ENCODE results near the gene KCTD21.

GRCh38 chr11:78212586-78213371, 24.4 kb upstream of the KCTD21 start:
- TF ChIP-seq CTCF (IDR thresholded peaks at IDR 0.05 in 2 of 3, conservative IDR thresholded peaks at IDR 0.05 in 1 of 3; ENCODE audit: borderline replicate concordance in 1 of 3, insufficient read depth in 1 of 3, low read depth in 2 of 3, low read length in 2 of 3) (no peak), YY1 (IDR thresholded peaks at IDR 0.05; ENCODE audit: extremely low read depth, insufficient replicate concordance, low read depth, low read length) (no peak), POLR2A (IDR thresholded peaks at IDR 0.05; ENCODE audit: borderline replicate concordance, extremely low read depth, insufficient read depth, insufficient read length) (no peak), SIN3A (IDR thresholded peaks at IDR 0.05; ENCODE audit: low read depth) (no peak), TCF7L2 (IDR thresholded peaks at IDR 0.05; ENCODE audit: borderline replicate concordance, extremely low read depth, insufficient read depth, insufficient read length) (no peak), MAX (IDR thresholded peaks at IDR 0.05) (no peak)

Data from HCT116 (cell line).